Measurements from ENCODE around the gene FXYD1.

FXYD1 gene

GRCh38 chr19:35178701-35179100, 40.1 kb downstream of the FXYD1 start:
- TF ChIP-seq CTCF (IDR thresholded peaks at IDR 0.05): no peak

GRCh38 chr19:35179830-35180229, 41.2 kb downstream of the FXYD1 start:
- no peak for TF ChIP-seq CTCF (IDR thresholded peaks at IDR 0.05)

- TF ChIP-seq CTCF (IDR thresholded peaks at IDR 0.05): no peak
These were observed 42.8 kb downstream of the FXYD1 start for GRCh38 chr19:35181387-35181786.

GRCh38 chr19:35184267-35184666, 45.6 kb downstream of the FXYD1 start:
- no peak for TF ChIP-seq CTCF (IDR thresholded peaks at IDR 0.05)

- no peak for TF ChIP-seq CTCF (IDR thresholded peaks at IDR 0.05)
These were observed 46.3 kb downstream of the FXYD1 start for GRCh38 chr19:35184884-35185283.
